Hepatic stellate cell (primary cell): ENCODE measurements around the gene PACS1.
"Not testable (repeated sequence)": the region's sequence is repeated elsewhere in the genome, so short reads cannot be mapped to it uniquely, and the experiment has no call there.

Source experiments
- DNase-seq: peaks from one replicate; pipeline ENCODE4 v3.0.0; 2011; ENCODE audit warnings: low spot score

Gene PACS1

GRCh38 chr11:66226101-66226500 lies 156.0 kb downstream of the PACS1 start:
- no peak for DNase-seq

- DNase-seq = no peak
Observed at GRCh38 chr11:66227700-66228099, 157.6 kb downstream of the PACS1 start.

GRCh38 chr11:66228521-66228920 lies 158.4 kb downstream of the PACS1 start:
- no peak for DNase-seq

GRCh38 chr11:66230156-66230555 lies 160.1 kb downstream of the PACS1 start:
- no peak for DNase-seq

GRCh38 chr11:66230978-66231377 lies 160.9 kb downstream of the PACS1 start:
- DNase-seq = no peak

GRCh38 chr11:66231561-66231960 lies 161.5 kb downstream of the PACS1 start:
- no peak for DNase-seq

- DNase-seq = no peak
Observed at GRCh38 chr11:66232769-66233168, 162.7 kb downstream of the PACS1 start.

- DNase-seq = no peak
Observed at GRCh38 chr11:66233301-66233700, 163.2 kb downstream of the PACS1 start.

- DNase-seq = no peak
Observed at GRCh38 chr11:66235141-66235540, 165.1 kb downstream of the PACS1 start.

GRCh38 chr11:66237867-66238266 lies 167.8 kb downstream of the PACS1 start:
- DNase-seq = no peak

- no peak for DNase-seq
Observed at GRCh38 chr11:66238786-66239413, 168.8 kb downstream of the PACS1 start.

GRCh38 chr11:66239511-66239910 lies 169.4 kb downstream of the PACS1 start:
- no peak for DNase-seq

GRCh38 chr11:66239998-66240780 lies 170.1 kb downstream of the PACS1 start:
- no peak for DNase-seq

GRCh38 chr11:66240781-66241136 lies 170.7 kb downstream of the PACS1 start:
- DNase-seq = no peak

- no peak for DNase-seq
Observed at GRCh38 chr11:66242095-66242765, 172.2 kb downstream of the PACS1 start.

- DNase-seq = no peak
Observed at GRCh38 chr11:66243782-66244535, 173.9 kb downstream of the PACS1 start.

GRCh38 chr11:66247295-66247694 lies 177.2 kb downstream of the PACS1 start:
- DNase-seq = no peak

- no peak for DNase-seq
Observed at GRCh38 chr11:66247801-66248200, 177.7 kb downstream of the PACS1 start.

GRCh38 chr11:66248903-66249302 lies 178.8 kb downstream of the PACS1 start:
- DNase-seq = no peak

GRCh38 chr11:66251809-66252208 lies 181.7 kb downstream of the PACS1 start:
- no peak for DNase-seq

GRCh38 chr11:66253081-66253480 lies 183.0 kb downstream of the PACS1 start:
- not testable (repeated sequence) for DNase-seq

- DNase-seq = no peak
Observed at GRCh38 chr11:66258473-66258893, 188.4 kb downstream of the PACS1 start.
